Measurements from ENCODE around the gene THYN1. TPM values are rescaled to one million over a fixed set of nuclear protein-coding genes. Genes with fewer than 3 reads are reported as not detected.

Gene THYN1
- total and polyA plus RNA-seq, 2 of the 13 experiments (the other 11 are each of a cell fraction or from before 2014, with no cell fraction given): 36.1 to 87.6 TPM

DNA sequence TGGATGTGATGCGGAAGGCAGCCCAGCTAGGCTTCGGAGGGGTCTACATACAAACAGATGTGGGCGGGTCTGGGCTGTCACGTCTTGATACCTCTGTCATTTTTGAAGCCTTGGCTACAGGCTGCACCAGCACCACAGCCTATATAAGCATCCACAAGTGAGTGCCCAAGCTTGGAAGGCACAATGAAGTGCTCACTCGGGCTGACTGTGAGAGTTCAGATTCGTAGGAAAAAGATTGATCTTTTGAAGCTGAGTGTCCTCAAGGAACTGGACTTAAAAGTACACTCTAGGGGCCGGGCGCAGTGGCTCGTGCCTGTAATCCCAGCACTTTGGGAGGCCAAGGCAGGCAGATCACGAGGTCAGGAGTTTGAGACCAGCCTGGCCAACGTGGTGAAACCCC, 3.9 kb upstream of the THYN1 start:
- Histone ChIP-seq H3K79me2 (ENCODE audit: insufficient read depth, low read length) (peaks cover 18% of the 10 kb centered on the region), H2AFZ (ENCODE audit: low read length) (no peak overlapping the region), H3K9ac (ENCODE audit: insufficient read depth, low read depth, low read length) (no peak overlapping the region), H3K4me1 (ENCODE audit: insufficient read depth, low read length) (peaks cover 17% of the 10 kb centered on the region), H3K4me3 (replicated peaks in 1 of 3; ENCODE audit: insufficient read depth in 1 of 3, low read depth in 2 of 3, low read length in 3 of 3) (no peak overlapping the region), H4K20me1 (ENCODE audit: insufficient read depth, low read length) (no peaks in the 10 kb centered on the region), H3K27ac (ENCODE audit: extremely low read length, insufficient read depth, low read length) (no peak overlapping the region), H3K36me3 (replicated peaks in 1 of 2; ENCODE audit: control insufficient read depth in 1 of 2, insufficient read depth in 2 of 2, low read length in 2 of 2) (peaks cover 8 to 42% of the 10 kb centered on the region in 2 experiments; a peak in 4 of 5 replicates), H3K27me3 (ENCODE audit: control insufficient read depth in 1 of 2, insufficient read depth in 2 of 2, low read length in 2 of 2) (no peaks in the 10 kb centered on the region), H3K9me3 (ENCODE audit: low read length) (no peaks in the 10 kb centered on the region), H3K4me2 (ENCODE audit: low read depth, low read length) (no peak overlapping the region)
- BruUV-seq (replicated peaks): no TSS peak
- ChIA-PET POLR2A (no interaction called here), CTCF (ENCODE audit: low intra/inter-chr PET ratio, low total read pairs) (no interaction called here)
- in situ Hi-C loops (cut with HindIII; ENCODE audit: extremely low pct_ligation_motif_present, low pct_unique_long_range_greater_than_20kb) (no loop called here), intact Hi-C loops (cut with micrococcal nuclease; ENCODE audit: unreplicated experiment) (no loop called here)
- TF ChIP-seq SYNCRIP (IDR thresholded peaks at IDR 0.05; ENCODE audit: insufficient read depth, low read depth, low read length) (no peak), RBM39 (IDR thresholded peaks at IDR 0.05; ENCODE audit: low read depth, low read length, poor library complexity, severe bottlenecking) (no peak), HDAC2 (CRISPR knock-in tag; IDR thresholded peaks at IDR 0.05) (no peak), ZNF451 (CRISPR knock-in tag; IDR thresholded peaks at IDR 0.05) (no peak), ADNP (CRISPR knock-in tag; IDR thresholded peaks at IDR 0.05) (no peak), ZMYM4 (CRISPR knock-in tag; IDR thresholded peaks at IDR 0.05) (no peak), ZNF773 (CRISPR knock-in tag; IDR thresholded peaks at IDR 0.05; ENCODE audit: borderline replicate concordance) (no peak), SAP130 (CRISPR knock-in tag; IDR thresholded peaks at IDR 0.05; ENCODE audit: low read depth) (no peak), CREM (IDR thresholded peaks at IDR 0.05) (no peak), CREM (CRISPR knock-in tag; IDR thresholded peaks at IDR 0.05) (no peak), MAFG (CRISPR knock-in tag; IDR thresholded peaks at IDR 0.05) (no peak), IRX3 (CRISPR knock-in tag; IDR thresholded peaks at IDR 0.05; ENCODE audit: borderline replicate concordance, low read depth) (no peak), ZFP82 (CRISPR knock-in tag; IDR thresholded peaks at IDR 0.05; ENCODE audit: borderline replicate concordance) (no peak), ZNF496 (CRISPR knock-in tag; IDR thresholded peaks at IDR 0.05; ENCODE audit: insufficient replicate concordance) (no peak), RFX1 (IDR thresholded peaks at IDR 0.05) (no peak), SP140L (CRISPR knock-in tag; IDR thresholded peaks at IDR 0.05; ENCODE audit: borderline replicate concordance) (no peak)
- TF ChIP-seq, protein P1, sequence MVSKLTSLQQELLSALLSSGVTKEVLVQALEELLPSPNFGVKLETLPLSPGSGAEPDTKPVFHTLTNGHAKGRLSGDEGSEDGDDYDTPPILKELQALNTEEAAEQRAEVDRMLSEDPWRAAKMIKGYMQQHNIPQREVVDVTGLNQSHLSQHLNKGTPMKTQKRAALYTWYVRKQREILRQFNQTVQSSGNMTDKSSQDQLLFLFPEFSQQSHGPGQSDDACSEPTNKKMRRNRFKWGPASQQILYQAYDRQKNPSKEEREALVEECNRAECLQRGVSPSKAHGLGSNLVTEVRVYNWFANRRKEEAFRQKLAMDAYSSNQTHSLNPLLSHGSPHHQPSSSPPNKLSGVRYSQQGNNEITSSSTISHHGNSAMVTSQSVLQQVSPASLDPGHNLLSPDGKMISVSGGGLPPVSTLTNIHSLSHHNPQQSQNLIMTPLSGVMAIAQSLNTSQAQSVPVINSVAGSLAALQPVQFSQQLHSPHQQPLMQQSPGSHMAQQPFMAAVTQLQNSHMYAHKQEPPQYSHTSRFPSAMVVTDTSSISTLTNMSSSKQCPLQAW (CRISPR knock-in tag; IDR thresholded peaks at IDR 0.05): no peak
- TF ChIP-seq, protein P2, sequence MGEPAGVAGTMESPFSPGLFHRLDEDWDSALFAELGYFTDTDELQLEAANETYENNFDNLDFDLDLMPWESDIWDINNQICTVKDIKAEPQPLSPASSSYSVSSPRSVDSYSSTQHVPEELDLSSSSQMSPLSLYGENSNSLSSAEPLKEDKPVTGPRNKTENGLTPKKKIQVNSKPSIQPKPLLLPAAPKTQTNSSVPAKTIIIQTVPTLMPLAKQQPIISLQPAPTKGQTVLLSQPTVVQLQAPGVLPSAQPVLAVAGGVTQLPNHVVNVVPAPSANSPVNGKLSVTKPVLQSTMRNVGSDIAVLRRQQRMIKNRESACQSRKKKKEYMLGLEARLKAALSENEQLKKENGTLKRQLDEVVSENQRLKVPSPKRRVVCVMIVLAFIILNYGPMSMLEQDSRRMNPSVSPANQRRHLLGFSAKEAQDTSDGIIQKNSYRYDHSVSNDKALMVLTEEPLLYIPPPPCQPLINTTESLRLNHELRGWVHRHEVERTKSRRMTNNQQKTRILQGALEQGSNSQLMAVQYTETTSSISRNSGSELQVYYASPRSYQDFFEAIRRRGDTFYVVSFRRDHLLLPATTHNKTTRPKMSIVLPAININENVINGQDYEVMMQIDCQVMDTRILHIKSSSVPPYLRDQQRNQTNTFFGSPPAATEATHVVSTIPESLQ (CRISPR knock-in tag; conservative IDR thresholded peaks at IDR 0.05): no peak
- TF ChIP-seq, protein P3, sequence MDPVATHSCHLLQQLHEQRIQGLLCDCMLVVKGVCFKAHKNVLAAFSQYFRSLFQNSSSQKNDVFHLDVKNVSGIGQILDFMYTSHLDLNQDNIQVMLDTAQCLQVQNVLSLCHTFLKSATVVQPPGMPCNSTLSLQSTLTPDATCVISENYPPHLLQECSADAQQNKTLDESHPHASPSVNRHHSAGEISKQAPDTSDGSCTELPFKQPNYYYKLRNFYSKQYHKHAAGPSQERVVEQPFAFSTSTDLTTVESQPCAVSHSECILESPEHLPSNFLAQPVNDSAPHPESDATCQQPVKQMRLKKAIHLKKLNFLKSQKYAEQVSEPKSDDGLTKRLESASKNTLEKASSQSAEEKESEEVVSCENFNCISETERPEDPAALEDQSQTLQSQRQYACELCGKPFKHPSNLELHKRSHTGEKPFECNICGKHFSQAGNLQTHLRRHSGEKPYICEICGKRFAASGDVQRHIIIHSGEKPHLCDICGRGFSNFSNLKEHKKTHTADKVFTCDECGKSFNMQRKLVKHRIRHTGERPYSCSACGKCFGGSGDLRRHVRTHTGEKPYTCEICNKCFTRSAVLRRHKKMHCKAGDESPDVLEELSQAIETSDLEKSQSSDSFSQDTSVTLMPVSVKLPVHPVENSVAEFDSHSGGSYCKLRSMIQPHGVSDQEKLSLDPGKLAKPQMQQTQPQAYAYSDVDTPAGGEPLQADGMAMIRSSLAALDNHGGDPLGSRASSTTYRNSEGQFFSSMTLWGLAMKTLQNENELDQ (CRISPR knock-in tag; IDR thresholded peaks at IDR 0.05; ENCODE audit: borderline replicate concordance): no peak
- TF ChIP-seq, protein P4, sequence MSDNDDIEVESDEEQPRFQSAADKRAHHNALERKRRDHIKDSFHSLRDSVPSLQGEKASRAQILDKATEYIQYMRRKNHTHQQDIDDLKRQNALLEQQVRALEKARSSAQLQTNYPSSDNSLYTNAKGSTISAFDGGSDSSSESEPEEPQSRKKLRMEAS (IDR thresholded peaks at IDR 0.05): no peak
- no peak for ATAC-seq
- DNase-seq (ENCODE audit: low spot score): no peak
- 92% methylated on average over 11 of the region's 11 CpGs for WGBS (ENCODE audit: low lambda C conversion rate)
- no peak for FAIRE-seq
